T47D (cell line): ENCODE results near the gene RPS27A.
"Not testable (repeated sequence)": the region's sequence is repeated elsewhere in the genome, so short reads cannot be mapped to it uniquely, and the experiment has no call there.

ENCODE experiments used
- DNase-seq, 2 experiments: peaks; one replicate each; pipeline versions ENCODE4 v3.0.0 to v3.0.0-alpha.2; 2011 to 2012; ENCODE audit warnings: low read depth in 1 of 2, low spot score in 1 of 2
- JUND ChIP-seq: IDR thresholded peaks from 2 replicates; pipeline ENCODE4 v1.6.1; 2012; ENCODE audit warnings: low read depth
- in situ Hi-C: cut with HindIII; loops from 2 replicates; pipeline ENCODE4 v1.10.0; 2016; ENCODE audit warnings: low sequenced_read_pairs, low pct_unique_long_range_greater_than_20kb

Gene RPS27A

GRCh38 chr2:55228226-55228563 lies 4.3 kb upstream of the RPS27A start:
- in situ Hi-C loops = no loop called here

GRCh38 chr2:55229221-55229620 lies 3.3 kb upstream of the RPS27A start:
- DNase-seq = no peak
- in situ Hi-C loops = no loop called here
- TF ChIP-seq JUND = no peak

More at GRCh38 chr2:55228226-55228563, 4.3 kb upstream of the RPS27A start:
- no peak for DNase-seq
- no peak for TF ChIP-seq JUND

- no peak for TF ChIP-seq JUND
- DNase-seq = no peak
- in situ Hi-C loops = no loop called here
Observed at GRCh38 chr2:55230551-55230950, 1.9 kb upstream of the RPS27A start.

- in situ Hi-C loops = no loop called here
- peak in 1 of 2 experiments; percentile 19 for DNase-seq
- TF ChIP-seq JUND = no peak
Observed at GRCh38 chr2:55231546-55232083, 873 bp upstream of the RPS27A start.

GRCh38 chr2:55232863-55233657 lies 572 bp downstream of the RPS27A start:
- DNase-seq = peak in 1 of 2 experiments; percentile 23
- no peak for TF ChIP-seq JUND
- in situ Hi-C loops = no loop called here

- no peak for DNase-seq
- TF ChIP-seq JUND = no peak
- in situ Hi-C loops = no loop called here
Observed at GRCh38 chr2:55233658-55233940, 1.1 kb downstream of the RPS27A start.

- in situ Hi-C loops = no loop called here
Observed at GRCh38 chr2:55235724-55236538, 3.4 kb downstream of the RPS27A start.

GRCh38 chr2:55236992-55237543 lies 4.6 kb downstream of the RPS27A start:
- peak in 1 of 2 experiments; percentile 1 for DNase-seq
- TF ChIP-seq JUND = no peak
- in situ Hi-C loops = no loop called here

More at GRCh38 chr2:55235724-55236538, 3.4 kb downstream of the RPS27A start:
- no peak for DNase-seq
- TF ChIP-seq JUND = no peak

GRCh38 chr2:55239656-55240222 lies 7.3 kb downstream of the RPS27A start:
- in situ Hi-C loops = no loop called here
- no peak for TF ChIP-seq JUND
- DNase-seq = no peak

- DNase-seq, in situ Hi-C loops: not testable (repeated sequence)
Observed at GRCh38 chr2:55241582-55241981, 9.1 kb downstream of the RPS27A start.

- in situ Hi-C loops = no loop called here
- no peak for DNase-seq
- no peak for TF ChIP-seq JUND
Observed at GRCh38 chr2:55242617-55243016, 10.1 kb downstream of the RPS27A start.

GRCh38 chr2:55245411-55245810 lies 12.9 kb downstream of the RPS27A start:
- in situ Hi-C loops = no loop called here
- no peak for TF ChIP-seq JUND

GRCh38 chr2:55247025-55247424 lies 14.5 kb downstream of the RPS27A start:
- TF ChIP-seq JUND = no peak
- in situ Hi-C loops = no loop called here
- no peak for DNase-seq

More at GRCh38 chr2:55245411-55245810, 12.9 kb downstream of the RPS27A start:
- no peak for DNase-seq
